HG03196 (cell line): ENCODE data around the gene RNU5D-1.
"Not testable (repeated sequence)": the region's sequence is repeated elsewhere in the genome, so short reads cannot be mapped to it uniquely, and the experiment has no call there.

Experiments used
- ATAC-seq: cut with Tn5 transposase; IDR thresholded peaks from one replicate; pipeline ENCODE4 v1.9.1; 2021; ENCODE audit not compliant: unreplicated experiment

Gene RNU5D-1

DNA sequence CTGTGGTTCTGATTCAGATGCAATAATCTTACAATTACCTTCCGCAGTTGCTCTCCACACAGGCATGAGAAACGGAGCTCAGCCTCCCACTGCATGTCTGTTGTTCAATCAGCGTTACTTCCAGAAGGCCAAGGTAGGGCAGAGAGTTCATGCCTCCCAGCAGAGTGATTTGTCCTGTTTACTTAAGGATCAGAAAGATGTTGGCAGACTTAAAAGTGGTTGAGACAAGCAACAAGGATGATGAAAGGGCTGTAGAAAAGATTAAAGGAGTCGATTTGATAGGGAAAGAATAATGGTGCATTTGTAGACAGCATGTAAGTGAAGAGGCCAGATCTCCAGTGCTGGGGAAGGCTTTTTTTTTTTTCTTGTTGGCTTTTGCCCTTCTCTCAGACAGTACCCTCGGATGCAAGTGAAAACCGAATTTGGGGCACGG lies 29.8 kb downstream of the RNU5D-1 start:
- no peak for ATAC-seq

DNA sequence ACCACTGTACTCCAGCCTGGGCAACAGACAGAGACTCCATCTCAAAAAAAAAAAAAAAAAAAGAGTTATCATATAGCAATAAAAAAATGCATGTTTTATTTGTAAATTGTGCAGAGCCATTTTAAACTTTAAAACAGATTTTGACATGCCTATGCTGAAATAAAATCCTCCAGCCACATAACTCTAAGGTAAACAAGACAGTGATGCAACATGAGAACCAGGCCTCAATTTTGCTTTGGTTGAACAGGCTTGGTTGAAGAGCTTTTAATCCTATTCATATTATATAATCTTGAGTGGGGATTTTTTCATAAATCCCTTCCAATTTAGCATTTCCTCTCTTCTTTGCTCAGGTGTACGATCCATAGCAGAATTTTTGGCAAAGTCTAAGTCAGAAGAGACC lies 30.4 kb downstream of the RNU5D-1 start:
- no peak for ATAC-seq

DNA sequence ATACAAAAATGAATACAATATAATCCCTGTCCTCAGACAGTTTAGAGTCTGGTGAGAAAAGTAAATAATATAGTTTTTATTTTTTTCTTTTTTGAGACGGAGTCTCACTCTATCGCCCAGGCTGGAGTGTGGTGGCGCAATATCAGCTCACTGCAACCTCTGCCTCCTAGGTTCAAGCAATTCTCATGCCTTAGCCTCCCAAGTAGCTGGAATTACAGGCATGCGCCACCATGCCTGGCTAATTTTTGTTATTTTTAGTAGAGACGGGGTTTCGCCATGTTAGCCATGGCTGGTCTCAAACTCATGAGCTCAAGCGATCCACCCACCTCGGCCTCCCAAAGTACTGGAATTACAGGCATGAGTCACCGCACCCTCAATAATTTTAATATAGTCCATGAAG lies 31.6 kb downstream of the RNU5D-1 start:
- not testable (repeated sequence) for ATAC-seq

DNA sequence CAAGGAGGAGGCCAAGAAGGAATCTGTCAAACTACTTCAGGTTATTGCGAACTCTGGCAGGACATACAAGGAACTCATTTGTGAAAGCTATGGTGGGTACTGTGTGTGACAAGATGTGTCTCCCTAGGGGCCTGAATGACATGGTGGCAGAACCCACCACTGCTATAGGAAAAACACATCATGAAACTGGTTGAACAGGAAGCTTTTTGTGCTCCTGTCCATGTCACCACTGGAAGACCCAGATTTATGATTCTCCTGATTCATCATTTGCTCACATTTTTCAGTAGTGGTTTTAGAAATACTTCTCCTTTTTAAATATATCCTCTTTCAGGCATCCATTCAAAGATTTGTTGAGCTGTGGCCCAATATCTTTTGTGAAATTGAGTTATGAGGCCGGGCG lies 32.8 kb downstream of the RNU5D-1 start:
- no peak for ATAC-seq

GRCh38 chr1:44696789-44697345 lies 34.1 kb downstream of the RNU5D-1 start:
- peak; percentile 59 for ATAC-seq

GRCh38 chr1:44696101-44696500 lies 34.9 kb downstream of the RNU5D-1 start:
- no peak for ATAC-seq

DNA sequence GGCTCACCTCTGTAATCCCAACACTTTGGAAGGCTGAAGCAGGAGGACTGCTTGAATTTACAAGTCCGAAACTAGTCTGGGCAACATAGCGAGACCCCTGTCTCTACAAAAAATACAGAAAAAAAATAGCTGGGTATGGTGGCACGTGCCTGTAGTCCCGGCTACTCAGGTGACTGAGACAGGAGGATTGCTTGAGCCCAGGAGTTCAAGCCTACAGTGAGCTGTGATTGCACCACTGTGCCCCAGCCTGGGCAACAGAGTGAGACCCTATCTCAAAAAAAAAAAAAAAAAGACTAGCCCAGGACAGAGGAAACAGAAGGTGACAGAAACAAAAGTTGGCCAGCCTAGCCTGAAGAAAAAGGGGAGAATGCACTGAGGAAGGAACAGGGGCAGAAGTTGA lies 35.3 kb downstream of the RNU5D-1 start:
- ATAC-seq: no peak

- ATAC-seq: peak; percentile 38
These were observed 36.0 kb downstream of the RNU5D-1 start for GRCh38 chr1:44694863-44695478.

DNA sequence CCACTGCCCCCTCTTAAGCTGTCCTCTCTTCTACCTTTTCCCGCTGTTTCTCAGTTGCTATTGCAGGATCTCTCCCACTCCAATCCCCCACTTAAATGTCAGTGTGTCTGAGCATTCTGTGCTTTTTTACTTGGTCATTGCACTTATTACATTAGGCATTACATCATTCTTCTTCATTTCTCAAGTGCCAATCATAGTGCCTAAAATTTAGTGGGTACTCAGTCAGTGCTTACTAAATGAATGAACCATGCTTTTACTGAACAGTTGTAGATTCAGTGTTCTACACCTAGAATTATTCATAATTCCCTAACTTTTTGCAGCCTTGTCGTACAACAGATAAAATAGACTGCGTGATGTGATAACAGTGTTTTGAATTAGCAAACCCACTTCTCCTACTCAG lies 37.1 kb downstream of the RNU5D-1 start:
- ATAC-seq: no peak

DNA sequence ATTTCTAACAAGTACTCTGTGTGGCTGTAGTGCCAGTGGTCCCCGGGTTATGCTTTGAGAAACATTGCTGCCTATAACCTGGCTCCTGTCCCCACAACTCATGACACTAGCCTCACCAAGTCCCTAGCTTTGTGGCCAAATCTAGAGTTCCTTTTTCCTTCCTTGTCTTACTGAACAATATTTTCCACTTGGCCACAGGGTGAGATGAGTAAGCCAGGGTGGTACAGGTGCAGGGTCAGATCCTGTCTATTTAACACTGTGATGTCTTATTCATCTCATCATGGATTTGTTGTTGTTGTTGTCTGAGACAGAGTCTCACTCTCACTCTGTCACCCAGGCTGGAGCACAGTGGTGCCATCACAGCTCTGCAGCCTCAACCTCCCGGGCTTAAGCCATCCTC lies 37.8 kb downstream of the RNU5D-1 start:
- no peak for ATAC-seq

GRCh38 chr1:44689447-44689765 lies 41.6 kb downstream of the RNU5D-1 start:
- ATAC-seq: no peak

DNA sequence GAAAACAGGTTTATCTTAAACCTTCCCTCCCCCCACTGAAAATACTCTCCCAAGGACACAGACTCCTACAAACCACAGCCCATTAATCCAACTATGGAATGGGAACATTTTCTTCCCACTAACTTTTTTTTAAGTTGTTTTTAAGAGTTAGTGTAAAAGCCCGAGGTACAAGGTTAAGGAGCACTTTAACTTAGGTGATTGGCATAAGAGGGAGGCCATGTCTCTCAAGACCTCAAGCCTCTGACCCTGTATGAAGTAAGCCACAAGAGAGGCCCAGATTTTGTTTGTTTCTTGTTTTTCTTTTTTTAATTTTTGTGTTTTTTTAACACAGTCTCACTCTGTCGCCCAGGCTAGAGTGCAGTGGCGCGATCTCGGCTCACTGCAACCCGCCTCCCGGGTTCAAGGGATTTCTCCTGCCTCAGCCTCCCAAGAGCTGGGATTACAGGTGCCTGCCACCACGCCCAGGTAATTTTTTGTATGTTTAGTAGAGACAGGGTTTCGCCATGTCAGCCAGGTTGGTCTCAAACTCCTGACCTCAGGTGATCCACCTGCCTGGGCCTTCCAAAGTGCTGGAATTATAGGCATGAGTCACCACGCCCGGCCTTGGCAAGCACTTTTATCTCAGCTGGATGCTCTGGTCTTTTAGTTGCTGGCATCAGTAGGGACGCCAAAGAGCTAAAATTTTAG lies 42.1 kb downstream of the RNU5D-1 start:
- ATAC-seq: no peak

DNA sequence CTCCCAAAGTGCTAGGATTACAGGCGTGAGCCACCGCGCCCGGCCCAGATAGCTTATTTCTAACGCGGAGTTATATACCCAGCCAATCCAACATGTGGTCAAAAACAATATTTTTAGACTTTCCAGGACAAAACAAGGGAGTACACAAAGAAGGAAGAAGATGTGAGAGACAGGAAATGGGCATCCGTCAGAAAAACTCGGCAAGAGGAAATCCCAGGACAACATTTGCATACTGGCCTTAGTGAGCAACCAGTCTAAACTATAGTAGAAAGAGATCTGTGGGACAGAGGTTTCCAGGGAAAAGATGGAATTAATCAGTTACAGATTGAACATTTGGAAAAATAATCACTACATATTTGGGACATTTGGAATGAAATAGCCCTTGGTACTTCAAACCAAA lies 45.1 kb downstream of the RNU5D-1 start:
- no peak for ATAC-seq

GRCh38 chr1:44685218-44685617 lies 45.8 kb downstream of the RNU5D-1 start:
- ATAC-seq: no peak

GRCh38 chr1:44684525-44684924 lies 46.4 kb downstream of the RNU5D-1 start:
- peak; percentile 53 for ATAC-seq

DNA sequence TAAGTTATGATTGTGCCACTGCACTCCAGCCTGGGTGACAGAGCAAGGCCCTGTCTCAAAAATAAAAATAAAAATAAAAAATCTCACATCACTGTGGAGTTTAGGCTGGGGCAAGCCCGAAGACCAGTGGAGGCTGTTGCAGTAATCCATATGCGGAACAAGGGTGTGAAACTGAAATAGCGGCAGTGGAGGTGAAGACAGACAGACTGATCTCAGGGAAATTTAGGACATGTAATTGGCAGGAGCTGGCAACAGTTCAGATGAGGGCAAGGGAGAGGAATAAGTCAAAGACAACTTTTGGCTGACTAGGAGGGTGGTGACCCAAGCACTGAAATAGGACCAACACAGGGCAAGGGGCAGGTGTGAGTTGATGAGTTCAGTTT lies 48.1 kb downstream of the RNU5D-1 start:
- no peak for ATAC-seq

DNA sequence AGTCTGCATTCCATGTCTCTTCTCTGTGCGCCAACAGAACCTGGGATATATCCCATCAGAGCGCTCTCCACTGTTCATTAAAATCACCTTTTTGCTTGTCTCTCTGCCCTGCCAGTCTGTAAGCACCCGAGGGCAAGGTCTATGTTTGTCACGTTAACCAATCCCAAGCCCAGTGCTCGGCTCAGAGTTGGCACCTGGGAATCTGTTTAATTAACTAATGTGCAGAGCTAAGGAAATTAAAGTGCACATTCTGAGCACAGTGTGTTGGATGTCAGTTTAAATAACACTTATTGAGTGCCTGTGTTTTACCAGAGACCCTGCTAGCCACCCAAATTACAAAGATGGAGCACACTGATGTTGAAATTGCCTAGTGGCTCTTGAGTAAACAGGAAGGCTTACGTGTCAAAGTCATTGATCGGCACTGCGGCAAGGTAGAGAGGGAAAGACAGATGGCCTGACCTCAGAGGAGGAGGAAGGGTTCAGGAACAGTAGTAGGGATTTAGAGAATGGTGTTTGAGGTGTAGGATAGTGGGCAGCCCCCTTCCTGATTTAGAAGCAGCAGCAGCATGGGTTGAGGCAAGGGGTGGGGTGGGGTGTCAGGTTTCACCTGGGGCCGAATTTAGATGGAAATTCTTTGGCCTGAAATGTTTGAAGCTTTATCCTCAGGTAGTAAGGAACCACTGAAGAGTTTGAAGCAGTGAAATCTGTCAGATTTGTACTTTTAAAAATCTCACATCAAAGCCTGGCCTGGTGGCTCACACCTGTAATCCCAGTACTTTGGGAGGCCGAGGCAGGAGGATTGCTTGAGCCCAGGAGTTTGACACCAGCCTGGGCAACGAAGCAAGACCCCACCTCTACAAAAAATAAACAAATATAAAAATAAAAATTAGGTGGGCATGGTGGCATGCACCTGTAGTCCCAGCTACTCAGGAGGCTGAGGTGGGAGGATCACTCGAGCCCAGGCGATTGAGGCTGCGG lies 48.8 kb downstream of the RNU5D-1 start:
- ATAC-seq: no peak
